ENCODE results near the gene PREP.

DNA sequence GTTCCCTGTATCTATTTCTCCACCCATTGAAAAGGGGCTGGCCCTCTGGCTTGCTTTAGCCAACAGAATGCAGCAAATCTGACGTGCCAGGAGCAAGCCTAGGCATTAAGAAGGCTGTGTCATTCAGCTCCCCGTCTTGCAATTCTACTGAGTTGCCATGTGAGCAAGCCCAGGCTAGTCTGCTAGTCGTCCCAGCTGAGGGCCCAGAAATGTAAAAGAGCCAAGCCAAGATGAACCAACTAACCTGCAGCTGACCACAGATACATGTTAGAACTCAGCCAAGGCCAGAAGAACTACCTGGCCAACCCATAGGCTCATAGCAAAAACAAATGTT is 30.1 kb downstream of the PREP start:
- TF ChIP-seq CTCF (IDR thresholded peaks at IDR 0.05) (no peak), NRF1 (IDR thresholded peaks at IDR 0.05; ENCODE audit: low read depth, low read length) (no peak), SMC3 (IDR thresholded peaks at IDR 0.05; ENCODE audit: low read depth, low read length) (no peak), GABPA (IDR thresholded peaks at IDR 0.05; ENCODE audit: low read depth) (no peak), SIN3A (IDR thresholded peaks at IDR 0.05; ENCODE audit: borderline replicate concordance, low read depth, low read length) (no peak), POLR2AphosphoS5 (IDR thresholded peaks at IDR 0.05; ENCODE audit: low read depth, low read length) (no peak), EP300 (IDR thresholded peaks at IDR 0.05; ENCODE audit: borderline replicate concordance in 1 of 2, low read depth in 1 of 2, low read length in 1 of 2) (no peak), GATA2 (CRISPR knock-in tag; IDR thresholded peaks at IDR 0.05) (no peak), ELF1 (IDR thresholded peaks at IDR 0.05) (no peak), YY1 (IDR thresholded peaks at IDR 0.05; ENCODE audit: low read depth) (no peak), EZH2phosphoT487 (IDR thresholded peaks at IDR 0.05; ENCODE audit: borderline replicate concordance, low read depth) (no peak), CHD2 (IDR thresholded peaks at IDR 0.05; ENCODE audit: low read length, partially characterized antibody) (no peak), MXI1 (IDR thresholded peaks at IDR 0.05; ENCODE audit: low read depth, low read length) (no peak)
- TF ChIP-seq, protein P1, sequence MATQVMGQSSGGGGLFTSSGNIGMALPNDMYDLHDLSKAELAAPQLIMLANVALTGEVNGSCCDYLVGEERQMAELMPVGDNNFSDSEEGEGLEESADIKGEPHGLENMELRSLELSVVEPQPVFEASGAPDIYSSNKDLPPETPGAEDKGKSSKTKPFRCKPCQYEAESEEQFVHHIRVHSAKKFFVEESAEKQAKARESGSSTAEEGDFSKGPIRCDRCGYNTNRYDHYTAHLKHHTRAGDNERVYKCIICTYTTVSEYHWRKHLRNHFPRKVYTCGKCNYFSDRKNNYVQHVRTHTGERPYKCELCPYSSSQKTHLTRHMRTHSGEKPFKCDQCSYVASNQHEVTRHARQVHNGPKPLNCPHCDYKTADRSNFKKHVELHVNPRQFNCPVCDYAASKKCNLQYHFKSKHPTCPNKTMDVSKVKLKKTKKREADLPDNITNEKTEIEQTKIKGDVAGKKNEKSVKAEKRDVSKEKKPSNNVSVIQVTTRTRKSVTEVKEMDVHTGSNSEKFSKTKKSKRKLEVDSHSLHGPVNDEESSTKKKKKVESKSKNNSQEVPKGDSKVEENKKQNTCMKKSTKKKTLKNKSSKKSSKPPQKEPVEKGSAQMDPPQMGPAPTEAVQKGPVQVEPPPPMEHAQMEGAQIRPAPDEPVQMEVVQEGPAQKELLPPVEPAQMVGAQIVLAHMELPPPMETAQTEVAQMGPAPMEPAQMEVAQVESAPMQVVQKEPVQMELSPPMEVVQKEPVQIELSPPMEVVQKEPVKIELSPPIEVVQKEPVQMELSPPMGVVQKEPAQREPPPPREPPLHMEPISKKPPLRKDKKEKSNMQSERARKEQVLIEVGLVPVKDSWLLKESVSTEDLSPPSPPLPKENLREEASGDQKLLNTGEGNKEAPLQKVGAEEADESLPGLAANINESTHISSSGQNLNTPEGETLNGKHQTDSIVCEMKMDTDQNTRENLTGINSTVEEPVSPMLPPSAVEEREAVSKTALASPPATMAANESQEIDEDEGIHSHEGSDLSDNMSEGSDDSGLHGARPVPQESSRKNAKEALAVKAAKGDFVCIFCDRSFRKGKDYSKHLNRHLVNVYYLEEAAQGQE (IDR thresholded peaks at IDR 0.05; ENCODE audit: low read depth, low read length) = no peak

All from SK-N-SH (cell line).